A549 (cell line): ENCODE measurements around the gene PRXL2B.

Experiments used
- BHLHE40 ChIP-seq: IDR thresholded peaks from 2 replicates; pipeline ENCODE4 v1.6.1; 2012; ENCODE audit warnings: low read depth, low read length, inconsistent platforms
- CBX8 ChIP-seq: fragments of 200-600 bp; sonication (generic); IDR thresholded peaks from 2 replicates; pipeline ENCODE4 v1.6.1; 2016
- CTCF ChIP-seq: fragments of >200 bp; sonication (Bioruptor Twin); formaldehyde crosslinking; IDR thresholded peaks from 3 replicates; pipeline ENCODE4 v1.5.1; 2016
- EP300 ChIP-seq, 2 experiments: fragments of >200 bp; sonication (Bioruptor Twin); formaldehyde crosslinking; IDR thresholded peaks; 2 replicates in 1 of 2; 3 replicates in 1 of 2; pipeline ENCODE4 v1.6.1; 2016 to 2017
- ESRRA ChIP-seq: fragments of 150-350 bp; IDR thresholded peaks from 2 replicates; pipeline ENCODE4 v1.6.1; 2014; ENCODE audit warnings: mild to moderate bottlenecking, low read length, borderline replicate concordance
- FOXS1 ChIP-seq: fragments of 250-450 bp; sonication (Bioruptor Pico); IDR thresholded peaks from 2 replicates; pipeline ENCODE4 v1.5.0; 2020; ENCODE audit warnings: mild to moderate bottlenecking, moderate library complexity
- MAFK ChIP-seq: fragments of 450-650 bp; IDR thresholded peaks from 2 replicates; pipeline ENCODE4 v1.6.1; 2014; ENCODE audit not compliant: partially characterized antibody
- NPAS2 ChIP-seq: fragments of 250-450 bp; sonication (Bioruptor Pico); IDR thresholded peaks from 2 replicates; pipeline ENCODE4 v1.8.0; 2022; ENCODE audit warnings: mild to moderate bottlenecking, moderate library complexity, borderline replicate concordance
- POLR2A ChIP-seq: IDR thresholded peaks from 2 replicates; pipeline ENCODE4 v1.6.1; 2012; ENCODE audit warnings: mild to moderate bottlenecking, low read length
- POLR2AphosphoS2 ChIP-seq: conservative IDR thresholded peaks from 2 replicates; pipeline ENCODE4 v1.6.1; 2012; ENCODE audit warnings: low read length, improper control_type of control experiment, inconsistent platforms
- RNF2 ChIP-seq: fragments of 200-600 bp; sonication (generic); IDR thresholded peaks from 2 replicates; pipeline ENCODE4 v1.6.1; 2016; ENCODE audit warnings: low read depth, mild to moderate bottlenecking, antibody characterized with exemption, moderate library complexity, borderline replicate concordance
- ZSCAN20 ChIP-seq: fragments of 250-450 bp; sonication (Bioruptor Pico); IDR thresholded peaks from 2 replicates; pipeline ENCODE4 v1.8.0; 2022; ENCODE audit warnings: mild to moderate bottlenecking, moderate library complexity

DNA sequence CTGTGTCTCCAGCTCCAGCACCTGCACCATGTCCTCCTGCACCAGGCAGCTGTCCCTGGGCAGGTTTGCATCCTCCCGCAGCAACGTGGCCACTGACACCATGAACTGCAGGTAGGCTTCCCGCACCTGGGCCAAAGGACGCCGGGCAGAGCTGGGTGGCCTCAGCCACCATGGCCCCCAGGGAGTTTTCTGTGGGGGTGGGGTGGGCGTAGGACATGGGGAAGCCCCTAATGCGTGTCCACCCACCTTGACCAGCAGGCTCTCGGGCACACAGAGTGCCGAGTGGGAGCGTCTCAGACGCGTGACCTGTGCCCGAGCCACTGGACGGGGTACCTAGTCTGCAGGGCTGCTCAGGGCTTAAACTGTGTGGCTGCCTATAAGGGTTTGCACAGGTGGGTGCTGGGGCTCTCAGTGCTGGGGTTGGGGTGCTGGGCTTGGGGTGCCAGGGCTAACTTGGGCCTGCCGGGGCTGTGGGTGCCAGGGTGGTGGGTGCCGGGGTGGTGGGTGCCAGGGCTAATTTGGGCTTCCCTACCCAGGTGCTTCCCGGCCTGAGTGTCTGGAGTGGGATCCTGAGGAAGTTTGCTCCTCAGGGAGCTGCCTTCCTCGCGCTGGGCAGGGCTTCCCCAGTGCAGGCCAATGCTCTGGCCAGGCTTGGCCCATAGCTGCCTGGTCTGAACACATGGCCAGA, 17.7 kb downstream of the PRXL2B start:
- TF ChIP-seq EP300 (IDR thresholded peaks at IDR 0.05), result no peak
- no peak for TF ChIP-seq NPAS2 (CRISPR knock-in tag)
- TF ChIP-seq RNF2, result no peak
- no peak for TF ChIP-seq CTCF
- no peak for TF ChIP-seq ESRRA
- TF ChIP-seq POLR2A, result no peak
- no peak for TF ChIP-seq ZSCAN20 (CRISPR knock-in tag)
- no peak for TF ChIP-seq BHLHE40
- no peak for TF ChIP-seq POLR2AphosphoS2
- TF ChIP-seq CBX8, result no peak
- no peak for TF ChIP-seq FOXS1
- no peak for TF ChIP-seq MAFK
